RWPE2 (cell line): ENCODE data around the gene STAMBPL1.
A peak's percentile ranks its signal among the peaks of the same experiment; 100 is the strongest.

Experiments
- ATAC-seq: fragments of 200-7000 bp; cut with Tn5 transposase; 3 replicates; pipeline ENCODE4 v1.9.1; 2021; ENCODE audit warnings: low read depth
- DNase-seq: peaks from one replicate; pipeline ENCODE4 v3.0.0-alpha.2; 2020; ENCODE audit warnings: low spot score
- H3K27ac ChIP-seq: fragments of 450-650 bp; 2 replicates; pipeline ENCODE4 v1.5.1; 2017; ENCODE audit warnings: mild to moderate bottlenecking; ENCODE audit not compliant: poor library complexity, severe bottlenecking
- H3K27me3 ChIP-seq: fragments of 250-450 bp; sonication (Bioruptor Pico); 2 replicates; pipeline ENCODE4 v1.5.1; 2021; ENCODE audit warnings: mild to moderate bottlenecking, moderate library complexity; ENCODE audit not compliant: insufficient read depth, poor library complexity, severe bottlenecking
- H3K36me3 ChIP-seq: fragments of 250-450 bp; sonication (Bioruptor Pico); 2 replicates; pipeline ENCODE4 v1.5.1; 2020; ENCODE audit warnings: low read depth, mild to moderate bottlenecking, moderate library complexity
- H3K4me1 ChIP-seq: fragments of 250-450 bp; sonication (Bioruptor Pico); 2 replicates; pipeline ENCODE4 v1.5.1; 2021; ENCODE audit warnings: mild to moderate bottlenecking, moderate library complexity; ENCODE audit not compliant: insufficient read depth, poor library complexity, severe bottlenecking
- H3K4me3 ChIP-seq: fragments of 250-450 bp; sonication (Bioruptor Pico); 2 replicates; pipeline ENCODE4 v1.5.1; 2021; ENCODE audit warnings: mild to moderate bottlenecking, moderate library complexity; ENCODE audit not compliant: severe bottlenecking
- H3K9me3 ChIP-seq: fragments of 250-450 bp; sonication (Bioruptor Pico); 2 replicates; pipeline ENCODE4 v1.5.1; 2021; ENCODE audit warnings: mild to moderate bottlenecking, moderate library complexity; ENCODE audit not compliant: severe bottlenecking
- CTCF ChIP-seq: fragments of 450-650 bp; IDR thresholded peaks from one replicate; pipeline ENCODE4 v1.5.1; 2017; ENCODE audit warnings: mild to moderate bottlenecking, moderate library complexity; ENCODE audit not compliant: poor library complexity, severe bottlenecking

Gene STAMBPL1

GRCh38 chr10:88840104-88840503 lies 39.9 kb upstream of the STAMBPL1 start:
- Histone ChIP-seq H3K27ac (no peak overlapping the region), H3K36me3 (no peaks in the 10 kb centered on the region), H3K9me3 (no peaks in the 10 kb centered on the region), H3K4me3 (no peak overlapping the region), H3K27me3 (no peaks in the 10 kb centered on the region), H3K4me1 (peaks cover 8% of the 10 kb centered on the region)
- peak; percentile 68 for ATAC-seq
- no peak for TF ChIP-seq CTCF
- DNase-seq, result no peak

- TF ChIP-seq CTCF, result no peak
- no peak for DNase-seq
- Histone ChIP-seq H3K4me3 (no peak overlapping the region), H3K27ac (no peak overlapping the region), H3K27me3 (no peaks in the 10 kb centered on the region), H3K36me3 (no peaks in the 10 kb centered on the region), H3K4me1 (peaks cover 8% of the 10 kb centered on the region), H3K9me3 (no peaks in the 10 kb centered on the region)
- ATAC-seq, result no peak
These were observed 39.2 kb upstream of the STAMBPL1 start for GRCh38 chr10:88840881-88841280.

GRCh38 chr10:88841316-88842111 lies 38.5 kb upstream of the STAMBPL1 start:
- H3K9me3 ChIP-seq, result no peaks in the 10 kb centered on the region
- DNase-seq (no peak), ATAC-seq (no peak)
- TF ChIP-seq CTCF, result no peak
- no peak overlapping the region for H3K4me3 ChIP-seq
- H3K27me3 ChIP-seq, result no peaks in the 10 kb centered on the region
- H3K36me3 ChIP-seq, result no peaks in the 10 kb centered on the region
- H3K27ac ChIP-seq, result no peak overlapping the region
- peaks cover 8% of the 10 kb centered on the region for H3K4me1 ChIP-seq

- Histone ChIP-seq H3K27me3 (no peaks in the 10 kb centered on the region), H3K9me3 (no peaks in the 10 kb centered on the region), H3K4me1 (peaks cover 11% of the 10 kb centered on the region), H3K4me3 (no peak overlapping the region), H3K36me3 (no peaks in the 10 kb centered on the region), H3K27ac (no peak overlapping the region)
- ATAC-seq (no peak), DNase-seq (no peak)
- TF ChIP-seq CTCF, result no peak
These were observed 36.9 kb upstream of the STAMBPL1 start for GRCh38 chr10:88843171-88843570.

GRCh38 chr10:88848499-88848898 lies 31.5 kb upstream of the STAMBPL1 start:
- H3K27me3 ChIP-seq, result no peaks in the 10 kb centered on the region
- no peak overlapping the region for H3K4me3 ChIP-seq
- DNase-seq, result no peak
- no peak for TF ChIP-seq CTCF
- H3K9me3 ChIP-seq, result no peaks in the 10 kb centered on the region
- peaks cover 40% of the 10 kb centered on the region for H3K4me1 ChIP-seq
- no peaks in the 10 kb centered on the region for H3K36me3 ChIP-seq
- peak overlapping the region; percentile 60 for H3K27ac ChIP-seq
- peak; percentile 63 for ATAC-seq
